SK-N-SH (cell line): Measurements from ENCODE around the gene EIF4H. TPM values are rescaled to one million over a fixed set of nuclear protein-coding genes. Genes with fewer than 3 reads are reported as not detected.

ENCODE experiments used
- CTCF ChIA-PET: fragments of 300-600, 350-600 bp; formaldehyde crosslinking; extraction: SDS; loops from one replicate; lab custom pipeline; 2021; lab: Yijun Ruan, JAX
- POLR2A ChIA-PET: fragments of 350-600 bp; sonication (Branson Sonifier 250); formaldehyde crosslinking; extraction: SDS; loops from one replicate; lab custom pipeline; 2020; ENCODE audit warnings: antibody characterized with exemption, inconsistent platforms; lab: Yijun Ruan, JAX
- DNase-seq: peaks from one replicate; pipeline ENCODE4 v3.0.0; 2012
- H2AFZ ChIP-seq: fragments of 200-600 bp; sonication (generic); 2 replicates; pipeline ENCODE4 v1.8.1; 2016; ENCODE audit warnings: antibody characterized with exemption, mild to moderate bottlenecking, low read depth
- H3F3A ChIP-seq: fragments of 200-600 bp; sonication (generic); replicated peaks from 2 replicates; pipeline ENCODE3; 2016; ENCODE audit warnings: antibody characterized with exemption, mild to moderate bottlenecking; ENCODE audit not compliant: insufficient read depth
- H3K27ac ChIP-seq, 2 experiments: fragments of 200-500 bp in 1 of 2; fragments of 200-600 bp in 1 of 2; sonication (Bioruptor generic) in 1 of 2; sonication (generic), shearing (Covaris generic) in 1 of 2; 2 replicates each; pipeline versions ENCODE4 v1.5.1 to v1.6.1; 2014 to 2016; ENCODE audit warnings: low read depth in 2 of 2, inconsistent platforms in 1 of 2, low read length in 1 of 2, mild to moderate bottlenecking in 1 of 2, mixed read lengths in 1 of 2
- H3K27me3 ChIP-seq: fragments of 200-600 bp; sonication (generic), shearing (Covaris generic); 2 replicates; pipeline ENCODE4 v1.6.1; 2016; ENCODE audit warnings: mixed run types; ENCODE audit not compliant: insufficient read depth
- H3K36me3 ChIP-seq, 2 experiments: fragments of 200-500 bp in 1 of 2; fragments of 200-600 bp in 1 of 2; sonication (Bioruptor generic) in 1 of 2; sonication (generic) in 1 of 2; replicated peaks in 1 of 2; 2 replicates each; pipeline versions ENCODE3 to v1.5.1; 2014 to 2016; ENCODE audit warnings: low read length in 1 of 2, mild to moderate bottlenecking in 1 of 2; ENCODE audit not compliant: insufficient read depth in 2 of 2, control insufficient read depth in 1 of 2
- H3K4me1 ChIP-seq, 2 experiments: fragments of 200-500 bp in 1 of 2; fragments of 200-600 bp in 1 of 2; sonication (Bioruptor generic) in 1 of 2; sonication (generic), shearing (Covaris generic) in 1 of 2; 2 replicates each; pipeline versions ENCODE4 v1.5.1 to v1.6.1; 2014 to 2016; ENCODE audit warnings: low read depth in 1 of 2, low read length in 1 of 2, mixed run types in 1 of 2; ENCODE audit not compliant: insufficient read depth in 2 of 2, control insufficient read depth in 1 of 2
- H3K4me2 ChIP-seq: fragments of 200-600 bp; sonication (generic), shearing (Covaris generic); 2 replicates; pipeline ENCODE4 v1.6.1; 2017; ENCODE audit warnings: mixed run types
- H3K4me3 ChIP-seq, 2 experiments: fragments of 200-500 bp in 1 of 2; fragments of 200-600 bp in 1 of 2; sonication (Bioruptor generic) in 1 of 2; sonication (generic), shearing (Covaris generic) in 1 of 2; 2 replicates each; pipeline versions ENCODE4 v1.5.1 to v1.8.1; 2014 to 2016; ENCODE audit warnings: low read depth in 2 of 2, inconsistent platforms in 1 of 2, low read length in 1 of 2, mild to moderate bottlenecking in 1 of 2, mixed read lengths in 1 of 2, moderate library complexity in 1 of 2
- H3K79me2 ChIP-seq: fragments of 200-600 bp; sonication (generic); 2 replicates; pipeline ENCODE4 v1.8.1; 2017; ENCODE audit warnings: mild to moderate bottlenecking; ENCODE audit not compliant: insufficient read depth
- H3K9ac ChIP-seq: fragments of 200-600 bp; sonication (generic); 2 replicates; pipeline ENCODE4 v1.6.1; 2017; ENCODE audit warnings: mixed run types
- H3K9me2 ChIP-seq: fragments of 200-600 bp; sonication (generic); 2 replicates; pipeline ENCODE4 v1.6.1; 2017; ENCODE audit warnings: mixed run types
- H3K9me3 ChIP-seq: fragments of 200-600 bp; sonication (generic); 2 replicates; pipeline ENCODE4 v1.6.1; 2017; ENCODE audit warnings: mixed run types, mild to moderate bottlenecking, moderate library complexity
- H4K20me1 ChIP-seq: fragments of 200-600 bp; sonication (generic); 2 replicates; pipeline ENCODE4 v1.6.1; 2017; ENCODE audit warnings: mild to moderate bottlenecking, mixed run types; ENCODE audit not compliant: insufficient read depth
- EZH2phosphoT487 ChIP-seq: fragments of 200-600 bp; sonication (generic); IDR thresholded peaks from 2 replicates; pipeline ENCODE4 v1.6.1; 2017; ENCODE audit warnings: low read depth, mixed run types, mild to moderate bottlenecking, antibody characterized with exemption, moderate library complexity, borderline replicate concordance
- FOXM1 ChIP-seq: IDR thresholded peaks from 2 replicates; pipeline ENCODE4 v1.4.0; 2012; ENCODE audit warnings: low read depth, mild to moderate bottlenecking
- GABPA ChIP-seq: IDR thresholded peaks from 2 replicates; pipeline ENCODE4 v1.4.0; 2012; ENCODE audit warnings: low read depth, mild to moderate bottlenecking
- NRF1 ChIP-seq: IDR thresholded peaks from 2 replicates; pipeline ENCODE4 v1.6.1; 2012; ENCODE audit warnings: low read depth, mild to moderate bottlenecking, low read length
- YY1 ChIP-seq: IDR thresholded peaks from 2 replicates; pipeline ENCODE4 v1.4.0; 2012; ENCODE audit warnings: low read depth, mild to moderate bottlenecking
- WGBS: methylation state at CpG from one replicate; pipeline ENCODE4 v1.1.6; 2017; ENCODE audit warnings: low lambda C conversion rate; 5-methylcytosine and 5-hydroxymethylcytosine counted together
- polyA plus RNA-seq, 3 experiments: library from polyadenylated mRNA; depleted of rRNA; stranded (reverse); fragments of >200 nt; gene quantifications; 2 replicates each; pipeline ENCODE4 v1.2.3, GENCODE V29; 2012
- TF ChIP-seq, protein P1 (sequence below): IDR thresholded peaks from 2 replicates; pipeline ENCODE4 v1.6.1; 2012; ENCODE audit warnings: mild to moderate bottlenecking, low read depth, low read length, moderate library complexity
- TF ChIP-seq, protein P2 (sequence below): fragments of 150-350 bp; IDR thresholded peaks from 2 replicates; pipeline ENCODE4 v1.6.1; 2016; ENCODE audit warnings: mild to moderate bottlenecking, low read depth, low read length

EIF4H gene
- polyA plus RNA-seq, 1 of the 3 experiments (the other 2 are of a cell fraction): 468 TPM

DNA sequence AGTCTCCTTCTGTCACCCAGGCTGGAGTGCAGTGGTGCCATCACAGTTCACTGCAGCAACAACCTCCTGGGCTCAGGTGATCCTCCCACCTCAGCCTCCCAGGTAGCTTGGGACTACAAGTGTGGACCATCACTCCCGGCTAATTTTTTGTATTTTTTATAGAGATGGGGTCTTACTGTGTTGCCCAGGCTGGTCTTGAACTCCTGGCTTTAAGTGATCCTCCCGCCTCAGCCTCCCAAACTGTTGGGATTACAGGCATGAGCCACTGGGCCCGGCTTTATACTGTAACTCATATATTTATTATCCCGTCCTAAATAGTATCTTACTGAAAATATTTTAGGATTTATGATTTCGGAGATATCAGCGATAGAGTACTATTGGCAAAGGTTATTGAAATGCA lies 10.9 kb downstream of the EIF4H start:
- no peak overlapping the region for H3K9ac ChIP-seq
- H4K20me1 ChIP-seq: peaks cover 98% of the 10 kb centered on the region
- H3K4me2 ChIP-seq: no peak overlapping the region
- no peaks in the 10 kb centered on the region for H3K27me3 ChIP-seq
- no peak overlapping the region for H3K4me3 ChIP-seq
- no peak overlapping the region for H2AFZ ChIP-seq
- POLR2A ChIA-PET: no interaction called here
- TF ChIP-seq, protein P1, sequence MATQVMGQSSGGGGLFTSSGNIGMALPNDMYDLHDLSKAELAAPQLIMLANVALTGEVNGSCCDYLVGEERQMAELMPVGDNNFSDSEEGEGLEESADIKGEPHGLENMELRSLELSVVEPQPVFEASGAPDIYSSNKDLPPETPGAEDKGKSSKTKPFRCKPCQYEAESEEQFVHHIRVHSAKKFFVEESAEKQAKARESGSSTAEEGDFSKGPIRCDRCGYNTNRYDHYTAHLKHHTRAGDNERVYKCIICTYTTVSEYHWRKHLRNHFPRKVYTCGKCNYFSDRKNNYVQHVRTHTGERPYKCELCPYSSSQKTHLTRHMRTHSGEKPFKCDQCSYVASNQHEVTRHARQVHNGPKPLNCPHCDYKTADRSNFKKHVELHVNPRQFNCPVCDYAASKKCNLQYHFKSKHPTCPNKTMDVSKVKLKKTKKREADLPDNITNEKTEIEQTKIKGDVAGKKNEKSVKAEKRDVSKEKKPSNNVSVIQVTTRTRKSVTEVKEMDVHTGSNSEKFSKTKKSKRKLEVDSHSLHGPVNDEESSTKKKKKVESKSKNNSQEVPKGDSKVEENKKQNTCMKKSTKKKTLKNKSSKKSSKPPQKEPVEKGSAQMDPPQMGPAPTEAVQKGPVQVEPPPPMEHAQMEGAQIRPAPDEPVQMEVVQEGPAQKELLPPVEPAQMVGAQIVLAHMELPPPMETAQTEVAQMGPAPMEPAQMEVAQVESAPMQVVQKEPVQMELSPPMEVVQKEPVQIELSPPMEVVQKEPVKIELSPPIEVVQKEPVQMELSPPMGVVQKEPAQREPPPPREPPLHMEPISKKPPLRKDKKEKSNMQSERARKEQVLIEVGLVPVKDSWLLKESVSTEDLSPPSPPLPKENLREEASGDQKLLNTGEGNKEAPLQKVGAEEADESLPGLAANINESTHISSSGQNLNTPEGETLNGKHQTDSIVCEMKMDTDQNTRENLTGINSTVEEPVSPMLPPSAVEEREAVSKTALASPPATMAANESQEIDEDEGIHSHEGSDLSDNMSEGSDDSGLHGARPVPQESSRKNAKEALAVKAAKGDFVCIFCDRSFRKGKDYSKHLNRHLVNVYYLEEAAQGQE: no peak
- no peak for TF ChIP-seq GABPA
- TF ChIP-seq NRF1: no peak
- no peak for TF ChIP-seq EZH2phosphoT487
- no peak for TF ChIP-seq FOXM1
- no peak for TF ChIP-seq YY1
- no peaks in the 10 kb centered on the region for H3K9me3 ChIP-seq
- WGBS: 87% methylated on average over 6 of the region's 6 CpGs
- no peak for DNase-seq
- H3K9me2 ChIP-seq: no peaks in the 10 kb centered on the region
- peaks cover 9% of the 10 kb centered on the region for H3F3A ChIP-seq
- peaks cover 100% of the 10 kb centered on the region for H3K79me2 ChIP-seq
- peaks cover 37 to 45% of the 10 kb centered on the region in 2 experiments for H3K36me3 ChIP-seq
- H3K27ac ChIP-seq: no peak overlapping the region
- H3K4me1 ChIP-seq: peaks cover 17 to 24% of the 10 kb centered on the region in 2 experiments; a peak in 3 of 4 replicates
- CTCF ChIA-PET: interaction anchor here (0.7 to 3.9 kb wide), 5 partner anchors 10 to 317 kb away, joined by 3 to 25 read pairs (median 19); no protein-coding TSS in a partner anchor

DNA sequence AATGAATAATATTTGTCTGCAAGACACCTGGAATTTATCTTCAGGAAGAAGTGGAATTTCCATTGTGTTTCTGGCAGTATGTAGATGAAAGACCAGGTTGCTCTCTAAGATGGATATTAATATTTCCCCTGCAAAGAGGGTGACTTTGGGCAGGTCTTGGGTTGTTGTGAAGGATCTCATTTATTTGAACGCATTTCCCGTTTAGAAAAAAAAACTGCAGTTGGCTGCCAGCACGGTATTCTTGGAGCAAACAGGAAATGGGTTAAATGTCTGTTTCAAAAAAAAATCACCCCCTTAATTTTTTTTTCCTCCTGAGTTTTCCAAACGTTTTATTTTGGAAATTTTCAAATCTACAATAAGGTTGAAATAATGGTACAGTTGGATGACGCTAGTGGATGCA lies 11.5 kb downstream of the EIF4H start:
- Histone ChIP-seq H3K4me2 (0 out of 2 replicates have a peak overlapping the region, but pooled peaks have one; percentile 5), H4K20me1 (peaks cover 98% of the 10 kb centered on the region), H3K36me3 (peaks cover 43 to 45% of the 10 kb centered on the region in 2 experiments), H3K9ac (no peak overlapping the region), H3K9me2 (no peaks in the 10 kb centered on the region), H3K4me1 (peaks cover 17 to 24% of the 10 kb centered on the region in 2 experiments; a peak in 3 of 4 replicates), H3K27me3 (no peaks in the 10 kb centered on the region), H3K27ac (peak overlapping the region in 1 of 2 experiments; percentile 35; a peak in 1 of 4 replicates), H3K9me3 (no peaks in the 10 kb centered on the region), H3K79me2 (peaks cover 100% of the 10 kb centered on the region), H3F3A (peaks cover 9% of the 10 kb centered on the region), H3K4me3 (no peak overlapping the region), H2AFZ (no peak overlapping the region)
- POLR2A ChIA-PET: no interaction called here
- no peak for DNase-seq
- WGBS: 38% methylated on average over 5 of the region's 5 CpGs
- CTCF ChIA-PET: interaction anchor here (1.4 to 1.5 kb wide), 2 partner anchors 21 to 215 kb away, joined by 3 to 10 read pairs; no protein-coding TSS in a partner anchor
- TF ChIP-seq, protein P2, sequence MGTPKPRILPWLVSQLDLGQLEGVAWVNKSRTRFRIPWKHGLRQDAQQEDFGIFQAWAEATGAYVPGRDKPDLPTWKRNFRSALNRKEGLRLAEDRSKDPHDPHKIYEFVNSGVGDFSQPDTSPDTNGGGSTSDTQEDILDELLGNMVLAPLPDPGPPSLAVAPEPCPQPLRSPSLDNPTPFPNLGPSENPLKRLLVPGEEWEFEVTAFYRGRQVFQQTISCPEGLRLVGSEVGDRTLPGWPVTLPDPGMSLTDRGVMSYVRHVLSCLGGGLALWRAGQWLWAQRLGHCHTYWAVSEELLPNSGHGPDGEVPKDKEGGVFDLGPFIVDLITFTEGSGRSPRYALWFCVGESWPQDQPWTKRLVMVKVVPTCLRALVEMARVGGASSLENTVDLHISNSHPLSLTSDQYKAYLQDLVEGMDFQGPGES: no peak
